Tibial nerve (tissue), 4 donors: Measurements from ENCODE around the gene STPG3.

Experiments
- CTCF ChIP-seq, 5 experiments: fragments of 200-600 bp in 3 of 5; fragments of 450-650 bp in 2 of 5; sonication (generic) in 3 of 5; IDR thresholded peaks; one replicate each; pipeline ENCODE4 v1.5.1; 2016 to 2019; ENCODE audit warnings: antibody characterized with exemption in 5 of 5, mild to moderate bottlenecking in 3 of 5, moderate library complexity in 2 of 5
- EP300 ChIP-seq, 2 donors: sonication (generic); formaldehyde crosslinking; IDR thresholded peaks; one replicate each; pipeline ENCODE4 v1.6.1; 2017; ENCODE audit warnings: antibody characterized with exemption in 2 of 2, mild to moderate bottlenecking in 1 of 2
- POLR2A ChIP-seq, 2 donors: fragments of 450-650 bp; IDR thresholded peaks; one replicate each; pipeline ENCODE4 v1.6.1; 2017; ENCODE audit warnings: antibody characterized with exemption in 2 of 2, mild to moderate bottlenecking in 2 of 2, moderate library complexity in 2 of 2

DNA sequence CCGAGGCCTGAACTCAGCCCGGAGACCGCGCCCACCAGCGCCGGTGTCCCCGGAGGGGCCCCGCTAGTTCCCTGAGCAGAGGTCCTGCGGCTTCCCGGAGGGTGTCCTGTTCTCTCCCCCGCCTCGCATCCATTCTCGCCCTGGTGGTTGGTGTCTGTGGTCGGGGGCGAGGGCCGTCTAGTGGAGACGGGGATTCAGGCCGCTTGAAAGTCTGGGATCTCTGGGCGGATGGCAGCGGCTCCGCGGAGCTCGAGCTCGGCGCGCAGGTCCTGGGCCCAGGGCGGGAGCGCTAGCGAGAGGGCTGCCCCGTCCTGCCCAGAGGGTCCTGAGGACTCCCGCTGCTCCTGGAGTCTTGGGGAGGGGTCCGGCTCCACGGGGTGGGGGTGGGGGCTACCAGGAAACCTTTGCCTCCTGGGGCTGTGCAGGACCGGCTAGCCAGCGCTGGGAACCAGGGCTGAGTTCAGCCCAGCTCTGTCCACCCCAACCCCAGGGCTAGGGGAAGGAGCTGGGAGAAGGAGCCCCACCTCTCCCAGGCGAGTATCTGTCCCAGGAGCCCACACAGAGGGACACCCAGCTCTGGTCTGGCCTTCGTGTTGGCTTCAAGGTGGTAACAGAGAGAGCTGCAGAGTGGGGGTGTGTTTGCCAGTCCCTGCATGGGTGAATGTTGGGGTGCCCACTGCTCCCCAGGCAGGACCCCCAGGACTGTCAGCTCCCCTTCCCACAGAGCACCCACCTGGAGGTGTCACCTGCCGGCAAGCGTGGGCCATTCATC lies 30.4 kb downstream of the STPG3 start:
- TF ChIP-seq CTCF (IDR thresholded peaks at IDR 0.05) = no peak
- no peak for TF ChIP-seq POLR2A (IDR thresholded peaks at IDR 0.05)
- TF ChIP-seq EP300 (IDR thresholded peaks at IDR 0.05) = no peak
